Peyer's patch (tissue), 4 donors: ENCODE data around the gene TERB1.

Source experiments
- POLR2A ChIP-seq, 2 donors: fragments of 450-650 bp; IDR thresholded peaks; one replicate each; pipeline ENCODE4 v1.5.1; 2017; ENCODE audit warnings: antibody characterized with exemption in 2 of 2, mild to moderate bottlenecking in 2 of 2, moderate library complexity in 2 of 2
- TF ChIP-seq, protein P1 (sequence below), 6 experiments: fragments of 450-650 bp in 4 of 6; fragments of 200-600 bp in 2 of 6; sonication (generic) in 1 of 6; IDR thresholded peaks; one replicate each; pipeline ENCODE4 v1.5.1; 2017 to 2019; ENCODE audit warnings: antibody characterized with exemption in 6 of 6, mild to moderate bottlenecking in 3 of 6, moderate library complexity in 1 of 6

DNA sequence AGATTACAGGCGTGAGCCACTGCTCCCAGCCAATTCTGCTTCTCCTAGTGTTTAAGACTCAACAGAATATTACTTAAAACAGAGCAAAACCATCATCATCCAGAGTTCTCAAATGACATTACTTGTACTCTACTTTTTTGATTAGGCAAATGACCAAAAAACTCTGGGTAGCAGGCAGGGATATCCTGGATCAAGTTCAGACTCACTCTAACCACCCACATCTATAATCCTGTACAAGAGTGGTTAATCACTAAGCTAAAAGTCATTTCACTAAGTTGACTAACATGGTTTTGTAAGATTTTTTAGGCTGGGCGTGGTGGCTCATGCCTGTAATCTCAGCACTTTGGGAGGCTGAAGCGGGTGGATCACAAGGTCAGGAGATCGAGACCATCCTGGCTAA lies 22.6 kb upstream of the TERB1 start:
- TF ChIP-seq, protein P1, sequence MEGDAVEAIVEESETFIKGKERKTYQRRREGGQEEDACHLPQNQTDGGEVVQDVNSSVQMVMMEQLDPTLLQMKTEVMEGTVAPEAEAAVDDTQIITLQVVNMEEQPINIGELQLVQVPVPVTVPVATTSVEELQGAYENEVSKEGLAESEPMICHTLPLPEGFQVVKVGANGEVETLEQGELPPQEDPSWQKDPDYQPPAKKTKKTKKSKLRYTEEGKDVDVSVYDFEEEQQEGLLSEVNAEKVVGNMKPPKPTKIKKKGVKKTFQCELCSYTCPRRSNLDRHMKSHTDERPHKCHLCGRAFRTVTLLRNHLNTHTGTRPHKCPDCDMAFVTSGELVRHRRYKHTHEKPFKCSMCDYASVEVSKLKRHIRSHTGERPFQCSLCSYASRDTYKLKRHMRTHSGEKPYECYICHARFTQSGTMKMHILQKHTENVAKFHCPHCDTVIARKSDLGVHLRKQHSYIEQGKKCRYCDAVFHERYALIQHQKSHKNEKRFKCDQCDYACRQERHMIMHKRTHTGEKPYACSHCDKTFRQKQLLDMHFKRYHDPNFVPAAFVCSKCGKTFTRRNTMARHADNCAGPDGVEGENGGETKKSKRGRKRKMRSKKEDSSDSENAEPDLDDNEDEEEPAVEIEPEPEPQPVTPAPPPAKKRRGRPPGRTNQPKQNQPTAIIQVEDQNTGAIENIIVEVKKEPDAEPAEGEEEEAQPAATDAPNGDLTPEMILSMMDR (IDR thresholded peaks at IDR 0.05) = no peak
- no peak for TF ChIP-seq POLR2A (IDR thresholded peaks at IDR 0.05)
